HepG2 (cell line): ENCODE measurements around the gene COQ4. TPM values are rescaled to one million over a fixed set of nuclear protein-coding genes. Genes with fewer than 3 reads are reported as not detected.

Experiments
- AKNA ChIP-seq: sonication (generic); formaldehyde crosslinking; IDR thresholded peaks from 2 replicates; pipeline ENCODE4 v1.4.0; 2020; ENCODE audit warnings: missing genetic modification reagents, borderline replicate concordance
- CBX2 ChIP-seq, 2 experiments: fragments of 200-600 bp in 1 of 2; sonication (generic); formaldehyde crosslinking in 1 of 2; IDR thresholded peaks; 2 replicates each; pipeline versions ENCODE4 v1.7.0 to v1.8.1; 2018 to 2022; ENCODE audit warnings: low read depth in 2 of 2, low read length in 1 of 2, mild to moderate bottlenecking in 1 of 2, missing genetic modification reagents in 1 of 2
- CCDC6 ChIP-seq: sonication (generic); formaldehyde crosslinking; IDR thresholded peaks from 2 replicates; pipeline ENCODE4 v1.8.1; 2022; ENCODE audit warnings: mild to moderate bottlenecking, missing genetic modification reagents, moderate library complexity
- HMGXB3 ChIP-seq: sonication (generic); formaldehyde crosslinking; IDR thresholded peaks from 2 replicates; pipeline ENCODE4 v1.4.0; 2020; ENCODE audit warnings: missing genetic modification reagents, borderline replicate concordance
- ISL2 ChIP-seq: sonication (generic); formaldehyde crosslinking; IDR thresholded peaks from 2 replicates; pipeline ENCODE4 v1.5.0; 2020; ENCODE audit warnings: missing genetic modification reagents
- NCOA5 ChIP-seq: sonication (generic); formaldehyde crosslinking; IDR thresholded peaks from 2 replicates; pipeline ENCODE4 v1.4.0; 2020; ENCODE audit warnings: missing genetic modification reagents
- RBAK ChIP-seq: sonication (generic); formaldehyde crosslinking; IDR thresholded peaks from 2 replicates; pipeline ENCODE4 v1.5.1; 2020; ENCODE audit warnings: mild to moderate bottlenecking, missing genetic modification reagents
- SKI ChIP-seq: fragments of 450-650 bp; IDR thresholded peaks from one replicate; pipeline ENCODE4 v1.6.1; 2018; ENCODE audit warnings: mild to moderate bottlenecking; ENCODE audit not compliant: partially characterized antibody
- SRF ChIP-seq: IDR thresholded peaks from 2 replicates; pipeline ENCODE4 v1.6.1; 2011; ENCODE audit warnings: mild to moderate bottlenecking, low read depth, low read length, moderate library complexity
- TCF7L2 ChIP-seq: IDR thresholded peaks from 2 replicates; pipeline ENCODE4 v1.6.1; 2011; ENCODE audit warnings: mild to moderate bottlenecking, low read depth, low read length, moderate library complexity
- YEATS4 ChIP-seq: sonication (generic); formaldehyde crosslinking; IDR thresholded peaks from 2 replicates; pipeline ENCODE4 v1.4.0; 2020; ENCODE audit warnings: missing genetic modification reagents, borderline replicate concordance
- YY1 ChIP-seq: IDR thresholded peaks from 2 replicates; pipeline ENCODE4 v1.6.1; 2011; ENCODE audit warnings: low read length, low read depth, moderate library complexity, mild to moderate bottlenecking; ENCODE audit not compliant: insufficient read depth, insufficient replicate concordance
- ZFY ChIP-seq: sonication (generic); formaldehyde crosslinking; IDR thresholded peaks from 2 replicates; pipeline ENCODE4 v1.4.0; 2020; ENCODE audit warnings: missing genetic modification reagents
- ZNF317 ChIP-seq: sonication (generic); formaldehyde crosslinking; IDR thresholded peaks from 2 replicates; pipeline ENCODE4 v1.5.0; 2020; ENCODE audit warnings: mild to moderate bottlenecking, missing genetic modification reagents
- ZNF362 ChIP-seq: sonication (generic); formaldehyde crosslinking; IDR thresholded peaks from 2 replicates; pipeline ENCODE4 v1.4.0; 2020; ENCODE audit warnings: missing genetic modification reagents, mild to moderate bottlenecking, borderline replicate concordance
- ZNF432 ChIP-seq: sonication (generic); formaldehyde crosslinking; IDR thresholded peaks from 2 replicates; pipeline ENCODE4 v1.5.0; 2020; ENCODE audit warnings: missing genetic modification reagents, mild to moderate bottlenecking, borderline replicate concordance
- ZNF644 ChIP-seq: IDR thresholded peaks from 2 replicates; pipeline ENCODE4 v1.6.1; 2016; ENCODE audit warnings: low read depth
- ZNF749 ChIP-seq: sonication (generic); formaldehyde crosslinking; IDR thresholded peaks from 2 replicates; pipeline ENCODE4 v1.8.0; 2022; ENCODE audit warnings: mild to moderate bottlenecking, missing genetic modification reagents, moderate library complexity, borderline replicate concordance
- ZNF879 ChIP-seq: sonication (generic); formaldehyde crosslinking; IDR thresholded peaks from 2 replicates; pipeline ENCODE4 v1.8.1; 2023; ENCODE audit warnings: missing genetic modification reagents
- polyA plus RNA-seq, 8 experiments: library from polyadenylated mRNA; depleted of rRNA in 3 of 8; stranded (reverse) in 7 of 8; unstranded in 1 of 8; fragments of >200 nt; fragmentation: Illumina TruSeq in 4 of 8; extraction: Trizol in 4 of 8; gene quantifications; 2 replicates each; pipeline versions ENCODE4 v1.2.1 to v1.2.3, GENCODE V29; 2011 to 2016; ENCODE audit warnings: low read depth in 4 of 8, missing spikeins in 1 of 8, mixed read lengths in 1 of 8; ENCODE audit not compliant: insufficient read depth in 1 of 8
- total RNA-seq, 5 experiments: library from RNA; depleted of rRNA; stranded (reverse); fragments of >200 nt; fragmentation: Illumina TruSeq; extraction: Trizol; gene quantifications; 2 replicates each; pipeline ENCODE4 v1.2.3, GENCODE V29; 2016; ENCODE audit warnings: low read depth in 1 of 5

Gene COQ4
- total and polyA plus RNA-seq, 2 of the 13 experiments (the other 11 are each of a cell fraction or from before 2014, with no cell fraction given), result 26.1 to 36.0 TPM

GRCh38 chr9:128275198-128276007 is 47.2 kb upstream of the COQ4 start, which contains the start of gene GOLGA2 (continued):
- TF ChIP-seq ZNF432 (CRISPR knock-in tag) (no peak), CBX2 (IDR thresholded peaks at IDR 0.05; ENCODE audit: low read depth, low read length) (no peak), CBX2 (CRISPR knock-in tag; IDR thresholded peaks at IDR 0.05; ENCODE audit: low read depth) (no peak), ISL2 (CRISPR knock-in tag) (0 out of 2 replicates have a peak, but pooled peaks have one; percentile 7), HMGXB3 (CRISPR knock-in tag) (0 out of 2 replicates have a peak, but pooled peaks have one; percentile 5), ZNF879 (CRISPR knock-in tag) (no peak), ZFY (CRISPR knock-in tag) (peak; percentile 17; the same call in 1 of the 2 replicates), YY1 (no peak), ZNF362 (CRISPR knock-in tag) (no peak), NCOA5 (CRISPR knock-in tag) (no peak), ZNF749 (CRISPR knock-in tag) (no peak), RBAK (no peak), ZNF317 (CRISPR knock-in tag) (no peak), AKNA (CRISPR knock-in tag) (no peak), SRF (no peak), TCF7L2 (no peak), CCDC6 (CRISPR knock-in tag) (peak; percentile 48; the same call in 1 of the 2 replicates), YEATS4 (peak; percentile 72), ZNF644 (CRISPR knock-in tag) (no peak), SKI (no peak)
